A673 (cell line): ENCODE data around the gene RFX2.
A peak's percentile ranks its signal among the peaks of the same experiment; 100 is the strongest.

ENCODE experiments used
- EZH2 ChIP-seq: fragments of 200-600 bp; sonication (generic); IDR thresholded peaks from 2 replicates; pipeline ENCODE4 v1.6.1; 2017; ENCODE audit warnings: borderline replicate concordance, low read depth, mild to moderate bottlenecking, mixed read lengths, antibody characterized with exemption, low read length; ENCODE audit not compliant: poor library complexity, severe bottlenecking
- TF ChIP-seq, protein P1 (sequence below): fragments of 300-800, 200-600 bp; sonication (generic); conservative IDR thresholded peaks from 2 replicates; pipeline ENCODE4 v1.5.1; 2017; ENCODE audit warnings: low read depth, mild to moderate bottlenecking, antibody characterized with exemption, low read length, moderate library complexity, mixed read lengths

- TF ChIP-seq, protein P1, sequence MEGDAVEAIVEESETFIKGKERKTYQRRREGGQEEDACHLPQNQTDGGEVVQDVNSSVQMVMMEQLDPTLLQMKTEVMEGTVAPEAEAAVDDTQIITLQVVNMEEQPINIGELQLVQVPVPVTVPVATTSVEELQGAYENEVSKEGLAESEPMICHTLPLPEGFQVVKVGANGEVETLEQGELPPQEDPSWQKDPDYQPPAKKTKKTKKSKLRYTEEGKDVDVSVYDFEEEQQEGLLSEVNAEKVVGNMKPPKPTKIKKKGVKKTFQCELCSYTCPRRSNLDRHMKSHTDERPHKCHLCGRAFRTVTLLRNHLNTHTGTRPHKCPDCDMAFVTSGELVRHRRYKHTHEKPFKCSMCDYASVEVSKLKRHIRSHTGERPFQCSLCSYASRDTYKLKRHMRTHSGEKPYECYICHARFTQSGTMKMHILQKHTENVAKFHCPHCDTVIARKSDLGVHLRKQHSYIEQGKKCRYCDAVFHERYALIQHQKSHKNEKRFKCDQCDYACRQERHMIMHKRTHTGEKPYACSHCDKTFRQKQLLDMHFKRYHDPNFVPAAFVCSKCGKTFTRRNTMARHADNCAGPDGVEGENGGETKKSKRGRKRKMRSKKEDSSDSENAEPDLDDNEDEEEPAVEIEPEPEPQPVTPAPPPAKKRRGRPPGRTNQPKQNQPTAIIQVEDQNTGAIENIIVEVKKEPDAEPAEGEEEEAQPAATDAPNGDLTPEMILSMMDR = peak; percentile 88
- no peak for TF ChIP-seq EZH2
Measured at GRCh38 chr19:6048793-6049405, 61.4 kb downstream of the RFX2 start.
